Measurements from ENCODE around the gene CLCN5.

DNA sequence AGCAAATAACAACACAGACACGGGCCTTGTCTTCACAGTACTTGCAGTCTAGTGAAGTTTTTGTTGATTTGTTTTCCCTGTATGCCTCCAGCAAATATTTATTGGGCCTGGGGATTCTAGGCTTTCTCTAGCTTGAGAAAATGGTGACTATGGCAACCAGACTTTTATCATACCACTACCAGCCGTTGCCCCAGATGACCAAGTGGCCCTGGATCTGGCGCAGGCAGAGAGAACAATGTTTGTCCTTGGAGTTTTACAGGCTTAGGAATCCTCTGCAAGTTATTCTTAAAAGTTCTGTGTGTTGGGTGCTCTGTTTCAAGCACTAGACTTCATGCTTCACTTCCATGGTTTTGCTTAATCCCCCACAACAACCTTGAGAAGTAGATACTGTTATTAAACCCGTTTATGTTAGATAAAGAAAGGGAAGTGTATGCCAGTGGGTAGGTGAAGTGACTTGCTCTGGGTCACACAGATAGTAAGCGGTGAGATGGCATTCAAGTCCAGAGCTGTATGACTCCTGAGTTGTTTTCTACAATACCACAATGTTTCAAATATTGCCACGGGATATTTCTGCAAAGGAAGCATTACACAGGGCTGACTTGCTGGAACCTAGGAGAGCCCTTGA lies 183.8 kb downstream of the CLCN5 start:
- TF ChIP-seq, protein P1, sequence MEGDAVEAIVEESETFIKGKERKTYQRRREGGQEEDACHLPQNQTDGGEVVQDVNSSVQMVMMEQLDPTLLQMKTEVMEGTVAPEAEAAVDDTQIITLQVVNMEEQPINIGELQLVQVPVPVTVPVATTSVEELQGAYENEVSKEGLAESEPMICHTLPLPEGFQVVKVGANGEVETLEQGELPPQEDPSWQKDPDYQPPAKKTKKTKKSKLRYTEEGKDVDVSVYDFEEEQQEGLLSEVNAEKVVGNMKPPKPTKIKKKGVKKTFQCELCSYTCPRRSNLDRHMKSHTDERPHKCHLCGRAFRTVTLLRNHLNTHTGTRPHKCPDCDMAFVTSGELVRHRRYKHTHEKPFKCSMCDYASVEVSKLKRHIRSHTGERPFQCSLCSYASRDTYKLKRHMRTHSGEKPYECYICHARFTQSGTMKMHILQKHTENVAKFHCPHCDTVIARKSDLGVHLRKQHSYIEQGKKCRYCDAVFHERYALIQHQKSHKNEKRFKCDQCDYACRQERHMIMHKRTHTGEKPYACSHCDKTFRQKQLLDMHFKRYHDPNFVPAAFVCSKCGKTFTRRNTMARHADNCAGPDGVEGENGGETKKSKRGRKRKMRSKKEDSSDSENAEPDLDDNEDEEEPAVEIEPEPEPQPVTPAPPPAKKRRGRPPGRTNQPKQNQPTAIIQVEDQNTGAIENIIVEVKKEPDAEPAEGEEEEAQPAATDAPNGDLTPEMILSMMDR (conservative IDR thresholded peaks at IDR 0.05 in 1 of 2, IDR thresholded peaks at IDR 0.05 in 1 of 2; ENCODE audit: extremely low read depth in 1 of 2, insufficient read depth in 1 of 2, low read depth in 1 of 2, low read length in 2 of 2) = no peak
- no peak for TF ChIP-seq EZH2 (IDR thresholded peaks at IDR 0.05; ENCODE audit: borderline replicate concordance, low read length)

Measured in mammary epithelial cell (primary cell).